Ectodermal cell (in vitro differentiated cells): Measurements from ENCODE around the gene NUDT1.

Experiments
- H3K27ac ChIP-seq: 2 replicates; pipeline ENCODE4 v1.7.0; 2013; ENCODE audit warnings: mild to moderate bottlenecking, low read depth, low read length; ENCODE audit not compliant: insufficient read depth, poor library complexity, severe bottlenecking
- H3K27me3 ChIP-seq: 2 replicates; pipeline ENCODE4 v1.7.0; 2013; ENCODE audit warnings: mild to moderate bottlenecking, low read length; ENCODE audit not compliant: insufficient read depth, control insufficient read depth, poor library complexity, severe bottlenecking
- H3K36me3 ChIP-seq: one replicate; pipeline ENCODE4 v1.7.0; 2013; ENCODE audit warnings: low read length; ENCODE audit not compliant: control insufficient read depth, insufficient read depth
- H3K4me1 ChIP-seq: one replicate; pipeline ENCODE4 v1.7.0; 2013; ENCODE audit warnings: low read length; ENCODE audit not compliant: control insufficient read depth, insufficient read depth
- H3K4me3 ChIP-seq: 2 replicates; pipeline ENCODE4 v1.7.0; 2013; ENCODE audit warnings: low read depth, low read length, control low read depth; ENCODE audit not compliant: insufficient read depth
- H3K9me3 ChIP-seq: 2 replicates; pipeline ENCODE4 v1.7.0; 2013; ENCODE audit warnings: mild to moderate bottlenecking, low read length, moderate library complexity; ENCODE audit not compliant: control insufficient read depth
- WGBS, 2 experiments: methylation state at CpG; one replicate each; pipeline ENCODE4 v1.1.7; 2013; ENCODE audit warnings: missing lambda C conversion rate in 2 of 2; 5-methylcytosine and 5-hydroxymethylcytosine counted together

The NUDT1 gene

GRCh38 chr7:2255145-2256139, 13.4 kb downstream of the NUDT1 start:
- Histone ChIP-seq H3K9me3 (no peaks in the 10 kb centered on the region), H3K4me3 (no peak overlapping the region), H3K36me3 (peaks cover 7% of the 10 kb centered on the region), H3K27me3 (no peaks in the 10 kb centered on the region), H3K27ac (no peak overlapping the region), H3K4me1 (no peaks in the 10 kb centered on the region)
- 94 to 95% methylated on average over 33 of the region's 33 CpGs for WGBS, 2 experiments

- H3K4me3 ChIP-seq = no peak overlapping the region
- H3K4me1 ChIP-seq = no peaks in the 10 kb centered on the region
- peaks cover 4% of the 10 kb centered on the region for H3K36me3 ChIP-seq
- H3K9me3 ChIP-seq = no peaks in the 10 kb centered on the region
- 95 to 96% methylated on average over 44 of the region's 44 CpGs for WGBS, 2 experiments
- no peak overlapping the region for H3K27ac ChIP-seq
- H3K27me3 ChIP-seq = no peaks in the 10 kb centered on the region
Measured at GRCh38 chr7:2256306-2257045, 14.4 kb downstream of the NUDT1 start.

GRCh38 chr7:2257046-2257551, 15.1 kb downstream of the NUDT1 start:
- peaks cover 3% of the 10 kb centered on the region for H3K36me3 ChIP-seq

GRCh38 chr7:2257651-2258050, 15.6 kb downstream of the NUDT1 start:
- Histone ChIP-seq H3K27ac (no peak overlapping the region), H3K9me3 (no peaks in the 10 kb centered on the region), H3K36me3 (peaks cover 3% of the 10 kb centered on the region), H3K27me3 (no peaks in the 10 kb centered on the region), H3K4me3 (no peak overlapping the region), H3K4me1 (no peaks in the 10 kb centered on the region)
- 91% methylated on average over 17 of the region's 17 CpGs for WGBS, 2 experiments

More at GRCh38 chr7:2257046-2257551, 15.1 kb downstream of the NUDT1 start:
- H3K27ac ChIP-seq = no peak overlapping the region
- H3K4me3 ChIP-seq = no peak overlapping the region
- no peaks in the 10 kb centered on the region for H3K27me3 ChIP-seq
- 95 to 96% methylated on average over 38 of the region's 38 CpGs for WGBS, 2 experiments
- no peaks in the 10 kb centered on the region for H3K4me1 ChIP-seq
- no peaks in the 10 kb centered on the region for H3K9me3 ChIP-seq

- Histone ChIP-seq H3K4me1 (no peaks in the 10 kb centered on the region), H3K27ac (no peak overlapping the region)
- 96% methylated on average over 34 of the region's 34 CpGs for WGBS, 2 experiments
Measured at GRCh38 chr7:2258661-2259365, 16.8 kb downstream of the NUDT1 start.

GRCh38 chr7:2259480-2259879, 17.5 kb downstream of the NUDT1 start:
- no peaks in the 10 kb centered on the region for H3K9me3 ChIP-seq
- 94 to 96% methylated on average over 9 of the region's 9 CpGs for WGBS, 2 experiments
- no peaks in the 10 kb centered on the region for H3K4me1 ChIP-seq
- H3K27me3 ChIP-seq = no peaks in the 10 kb centered on the region
- H3K36me3 ChIP-seq = peaks cover 8% of the 10 kb centered on the region
- H3K27ac ChIP-seq = no peak overlapping the region
- H3K4me3 ChIP-seq = no peak overlapping the region

More at GRCh38 chr7:2258661-2259365, 16.8 kb downstream of the NUDT1 start:
- Histone ChIP-seq H3K27me3 (no peaks in the 10 kb centered on the region), H3K9me3 (no peaks in the 10 kb centered on the region), H3K4me3 (no peak overlapping the region), H3K36me3 (peaks cover 8% of the 10 kb centered on the region)

GRCh38 chr7:2260820-2261219, 18.8 kb downstream of the NUDT1 start:
- H3K27ac ChIP-seq = no peak overlapping the region
- H3K27me3 ChIP-seq = no peaks in the 10 kb centered on the region
- peaks cover 5% of the 10 kb centered on the region for H3K36me3 ChIP-seq
- no peaks in the 10 kb centered on the region for H3K4me1 ChIP-seq
- no peak overlapping the region for H3K4me3 ChIP-seq
- WGBS, 2 experiments = 94 to 97% methylated on average over 5 of the region's 5 CpGs
- no peaks in the 10 kb centered on the region for H3K9me3 ChIP-seq

GRCh38 chr7:2261611-2262010, 19.6 kb downstream of the NUDT1 start:
- Histone ChIP-seq H3K9me3 (no peaks in the 10 kb centered on the region), H3K4me3 (no peak overlapping the region), H3K27me3 (no peaks in the 10 kb centered on the region), H3K4me1 (no peaks in the 10 kb centered on the region), H3K36me3 (peaks cover 5% of the 10 kb centered on the region), H3K27ac (no peak overlapping the region)
- 91 to 92% methylated on average over 14 of the region's 14 CpGs for WGBS, 2 experiments

- no peaks in the 10 kb centered on the region for H3K27me3 ChIP-seq
- no peaks in the 10 kb centered on the region for H3K4me1 ChIP-seq
- H3K4me3 ChIP-seq = no peak overlapping the region
- 92% methylated on average over 18 of the region's 18 CpGs for WGBS, 2 experiments
- no peak overlapping the region for H3K27ac ChIP-seq
- H3K9me3 ChIP-seq = no peaks in the 10 kb centered on the region
- H3K36me3 ChIP-seq = peaks cover 8% of the 10 kb centered on the region
Measured at GRCh38 chr7:2263176-2263575, 21.1 kb downstream of the NUDT1 start.
